ENCODE data around the gene MPPED1.

Gene MPPED1

GRCh38 chr22:43529934-43530333 lies 118.1 kb downstream of the MPPED1 start:
- DNase-seq, result no peak

- DNase-seq, result no peak
Measured at GRCh38 chr22:43530349-43531201, 118.8 kb downstream of the MPPED1 start.

GRCh38 chr22:43531651-43532050 lies 119.8 kb downstream of the MPPED1 start:
- no peak for DNase-seq

- DNase-seq, result no peak
Measured at GRCh38 chr22:43532301-43533155, 120.7 kb downstream of the MPPED1 start.

- no peak for DNase-seq
Measured at GRCh38 chr22:43533156-43533530, 121.3 kb downstream of the MPPED1 start.

GRCh38 chr22:43533656-43534428 lies 122.0 kb downstream of the MPPED1 start:
- no peak for DNase-seq

GRCh38 chr22:43534916-43535315 lies 123.1 kb downstream of the MPPED1 start:
- no peak for DNase-seq

GRCh38 chr22:43535336-43535735 lies 123.5 kb downstream of the MPPED1 start:
- no peak for DNase-seq

GRCh38 chr22:43535741-43536140 lies 123.9 kb downstream of the MPPED1 start:
- DNase-seq, result no peak

- no peak for DNase-seq
Measured at GRCh38 chr22:43537019-43537585, 125.3 kb downstream of the MPPED1 start.

- DNase-seq, result no peak
Measured at GRCh38 chr22:43539572-43540528, 128.0 kb downstream of the MPPED1 start.

- DNase-seq, result peak; percentile 32
Measured at GRCh38 chr22:43540529-43540923, 128.7 kb downstream of the MPPED1 start.

GRCh38 chr22:43541022-43541421 lies 129.2 kb downstream of the MPPED1 start:
- DNase-seq, result no peak

GRCh38 chr22:43541462-43542407 lies 129.9 kb downstream of the MPPED1 start:
- no peak for DNase-seq

GRCh38 chr22:43542681-43543521 lies 131.1 kb downstream of the MPPED1 start:
- DNase-seq, result no peak

- no peak for DNase-seq
Measured at GRCh38 chr22:43543522-43544288, 131.9 kb downstream of the MPPED1 start.

- DNase-seq, result no peak
Measured at GRCh38 chr22:43544289-43544673, 132.5 kb downstream of the MPPED1 start.

- DNase-seq, result no peak
Measured at GRCh38 chr22:43546186-43546585, 134.4 kb downstream of the MPPED1 start.

Data from NCI-H1417 treated with DMSO at 0.1 percent for 48 hours (cell line).